OCI-LY3 (cell line): ENCODE measurements around the gene REPS2.

Experiments used
- CTCF ChIP-seq: fragments of 200-600, 300-600 bp; sonication (generic); IDR thresholded peaks from 2 replicates; pipeline ENCODE4 v1.5.1; 2014; ENCODE audit warnings: antibody characterized with exemption, low read length, low read depth
- EZH2phosphoT487 ChIP-seq: fragments of 200-600 bp; shearing (Covaris generic); IDR thresholded peaks from 2 replicates; pipeline ENCODE4 v1.6.1; 2018; ENCODE audit warnings: antibody characterized with exemption, mixed run types, low read depth

GRCh38 chrX:17020356-17020755 lies 73.9 kb downstream of the REPS2 start:
- TF ChIP-seq EZH2phosphoT487 (no peak), CTCF (no peak)
